Fibroblast of villous mesenchyme (primary cell): ENCODE results near the gene LIG4. TPM values are rescaled to one million over a fixed set of nuclear protein-coding genes. Genes with fewer than 3 reads are reported as not detected.
A peak's percentile ranks its signal among the peaks of the same experiment; 100 is the strongest.

ENCODE experiments used
- DNase-seq: peaks from one replicate; pipeline ENCODE4 v3.0.0-alpha.2; 2010; ENCODE audit warnings: low read depth
- H3K4me3 ChIP-seq: 2 replicates; pipeline ENCODE4 v1.5.1; 2011; ENCODE audit warnings: low read depth, mild to moderate bottlenecking, low read length
- total RNA-seq: library from RNA; depleted of rRNA; stranded (reverse); fragments of >200 nt; gene quantifications from 2 replicates; pipeline ENCODE4 v1.2.3, GENCODE V29; 2012
- TF ChIP-seq, protein P1 (sequence below): IDR thresholded peaks from 2 replicates; pipeline ENCODE4 v1.5.1; 2012; ENCODE audit warnings: low read depth, mild to moderate bottlenecking, low read length; ENCODE audit not compliant: insufficient read depth

The LIG4 gene
- total RNA-seq, 1 donor = 19.0 TPM

DNA sequence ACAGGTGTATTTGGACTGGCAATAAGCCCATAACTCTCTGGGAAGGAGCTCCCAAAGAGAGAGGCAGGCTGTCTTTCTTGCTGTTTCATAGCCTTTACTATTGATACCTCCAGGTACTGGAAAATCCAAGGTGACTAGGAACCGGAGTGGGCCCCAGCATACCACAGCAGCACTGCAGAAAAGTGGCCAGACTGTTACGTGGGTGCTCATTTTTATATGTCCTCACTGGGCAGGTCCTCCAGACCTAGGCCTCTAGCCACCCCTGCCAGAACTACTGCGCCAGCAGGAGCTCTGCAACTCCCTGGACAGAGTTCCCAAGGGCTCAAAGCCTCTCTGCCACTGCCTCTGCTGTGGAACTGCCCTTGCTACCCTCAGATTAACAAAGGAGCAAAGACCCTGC is 46.4 kb downstream of the LIG4 start:
- no peak for DNase-seq
- H3K4me3 ChIP-seq = no peak overlapping the region
- TF ChIP-seq, protein P1, sequence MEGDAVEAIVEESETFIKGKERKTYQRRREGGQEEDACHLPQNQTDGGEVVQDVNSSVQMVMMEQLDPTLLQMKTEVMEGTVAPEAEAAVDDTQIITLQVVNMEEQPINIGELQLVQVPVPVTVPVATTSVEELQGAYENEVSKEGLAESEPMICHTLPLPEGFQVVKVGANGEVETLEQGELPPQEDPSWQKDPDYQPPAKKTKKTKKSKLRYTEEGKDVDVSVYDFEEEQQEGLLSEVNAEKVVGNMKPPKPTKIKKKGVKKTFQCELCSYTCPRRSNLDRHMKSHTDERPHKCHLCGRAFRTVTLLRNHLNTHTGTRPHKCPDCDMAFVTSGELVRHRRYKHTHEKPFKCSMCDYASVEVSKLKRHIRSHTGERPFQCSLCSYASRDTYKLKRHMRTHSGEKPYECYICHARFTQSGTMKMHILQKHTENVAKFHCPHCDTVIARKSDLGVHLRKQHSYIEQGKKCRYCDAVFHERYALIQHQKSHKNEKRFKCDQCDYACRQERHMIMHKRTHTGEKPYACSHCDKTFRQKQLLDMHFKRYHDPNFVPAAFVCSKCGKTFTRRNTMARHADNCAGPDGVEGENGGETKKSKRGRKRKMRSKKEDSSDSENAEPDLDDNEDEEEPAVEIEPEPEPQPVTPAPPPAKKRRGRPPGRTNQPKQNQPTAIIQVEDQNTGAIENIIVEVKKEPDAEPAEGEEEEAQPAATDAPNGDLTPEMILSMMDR = no peak

DNA sequence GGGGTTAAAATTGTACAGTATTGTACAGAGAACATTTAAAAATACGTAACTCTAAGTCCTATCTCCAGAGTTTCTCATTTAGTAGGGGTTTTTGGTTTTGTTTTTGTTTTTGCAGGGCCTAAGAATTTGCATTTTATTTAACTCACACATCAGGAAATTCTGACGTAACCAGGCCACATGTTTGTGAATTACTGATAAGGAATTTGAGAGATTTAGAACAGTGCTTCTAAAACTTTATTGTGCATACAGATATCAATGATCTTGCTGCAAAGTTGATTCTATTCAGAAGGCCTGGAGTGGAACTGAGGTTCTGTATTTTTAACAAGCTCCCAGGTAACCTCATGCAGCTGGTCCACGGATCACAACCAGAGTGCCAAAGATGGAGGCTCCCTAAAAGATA is 49.3 kb downstream of the LIG4 start:
- TF ChIP-seq, protein P1 = no peak
- peak; percentile 7 for DNase-seq
- no peak overlapping the region for H3K4me3 ChIP-seq

DNA sequence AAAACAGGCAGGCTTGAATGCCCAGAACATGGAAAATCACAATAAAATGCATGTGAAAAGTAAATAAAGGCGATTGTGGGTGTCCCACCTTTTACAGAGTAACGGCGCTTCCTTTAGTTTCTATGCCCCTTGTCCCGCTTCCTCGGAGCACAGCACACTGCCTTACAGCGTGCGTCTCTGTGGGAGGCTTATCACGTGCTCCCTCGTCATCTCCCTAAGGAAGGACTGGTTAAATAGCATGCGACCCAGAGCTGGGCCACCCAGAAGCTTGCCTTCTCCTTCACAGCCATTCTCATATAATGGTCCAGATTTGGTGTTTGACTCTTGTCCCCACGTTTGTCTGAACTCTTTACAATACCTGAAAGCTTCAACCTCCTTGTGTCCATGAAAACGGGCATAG is 56.6 kb downstream of the LIG4 start:
- no peak for DNase-seq
- H3K4me3 ChIP-seq = no peak overlapping the region
- TF ChIP-seq, protein P1 = no peak

Other genes starting within 250 kb of the LIG4 start
- gene ABHD13, start 2.9 kb upstream of the LIG4 start, total RNA-seq = 7.4 and 10.8 TPM in 2 replicates
- gene TNFSF13B, start 54.2 kb upstream of the LIG4 start, total RNA-seq = 0.64 and 2.6 TPM in 2 replicates